ENCODE measurements around the gene KLRC2.
"Not testable (repeated sequence)": the region's sequence is repeated elsewhere in the genome, so short reads cannot be mapped to it uniquely, and the experiment has no call there.

The KLRC2 gene

DNA sequence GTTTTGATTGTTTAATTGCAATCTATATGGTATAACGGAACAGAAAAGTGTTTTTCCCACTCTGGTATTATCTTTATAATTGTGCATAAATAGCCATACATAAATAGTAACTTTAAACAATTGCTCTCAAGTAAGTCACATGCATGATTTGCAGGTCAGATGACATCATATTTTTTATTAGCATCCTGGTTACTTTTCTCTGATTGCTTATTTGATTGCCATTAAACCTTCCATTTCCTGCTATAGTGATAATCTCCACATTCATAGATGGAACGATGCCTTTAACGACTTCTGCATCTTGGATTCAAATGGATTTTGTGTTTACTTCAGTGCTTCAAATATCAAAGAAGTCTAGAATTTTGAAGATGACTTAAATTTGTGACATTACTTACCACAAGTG, 42.5 kb downstream of the KLRC2 start:
- H3K27me3 ChIP-seq (ENCODE audit: control insufficient read depth in 2 of 2, insufficient read depth in 2 of 2, low read length in 2 of 2): no peaks in the 10 kb centered on the region
- H3K4me3 ChIP-seq (ENCODE audit: low read length in 2 of 2): no peak overlapping the region
- H3K9me3 ChIP-seq (ENCODE audit: control insufficient read depth in 2 of 2, low read length in 2 of 2): no peaks in the 10 kb centered on the region
- no peaks in the 10 kb centered on the region for H3K36me3 ChIP-seq (ENCODE audit: control insufficient read depth in 2 of 2, insufficient read depth in 2 of 2, low read length in 2 of 2)
- H3K9ac ChIP-seq (ENCODE audit: low read depth in 1 of 2, low read length in 2 of 2): no peak overlapping the region
- no peak overlapping the region for H3K27ac ChIP-seq (ENCODE audit: low read depth in 2 of 2, low read length in 2 of 2)
- H3K4me1 ChIP-seq (ENCODE audit: control insufficient read depth in 2 of 2, insufficient read depth in 2 of 2, low read length in 2 of 2): peaks cover 8 to 10% of the 10 kb centered on the region in 2 donors

DNA sequence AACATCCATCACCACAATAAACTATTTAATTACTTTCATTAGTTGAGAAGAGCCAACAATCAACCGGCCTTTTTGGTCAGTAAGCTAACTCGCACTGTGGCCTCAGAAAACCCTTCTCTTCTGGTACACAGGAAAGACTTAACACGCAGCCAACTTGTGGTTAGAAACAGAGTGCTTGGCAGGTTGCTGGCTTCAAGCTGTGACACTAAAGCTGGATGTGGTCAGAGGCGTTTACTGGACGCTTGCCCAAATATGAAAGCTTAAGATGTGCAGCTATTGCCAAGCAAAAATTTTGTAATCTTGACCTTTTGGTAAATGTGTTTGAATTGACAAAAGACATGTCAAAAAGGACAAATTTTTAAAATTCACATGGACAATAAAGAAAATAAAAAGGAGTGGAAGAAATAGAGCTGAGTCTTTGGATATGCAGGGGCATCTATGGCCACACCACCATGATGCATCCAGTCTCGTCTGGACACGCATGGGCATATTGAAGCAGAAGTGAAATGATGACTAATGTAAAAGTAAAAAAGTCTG, 43.3 kb downstream of the KLRC2 start:
- H3K4me1 ChIP-seq (ENCODE audit: control insufficient read depth in 2 of 2, insufficient read depth in 2 of 2, low read length in 2 of 2): peaks cover 8 to 10% of the 10 kb centered on the region in 2 donors
- H3K27me3 ChIP-seq (ENCODE audit: control insufficient read depth in 2 of 2, insufficient read depth in 2 of 2, low read length in 2 of 2): no peaks in the 10 kb centered on the region
- no peak overlapping the region for H3K4me3 ChIP-seq (ENCODE audit: low read length in 2 of 2)
- H3K9ac ChIP-seq (ENCODE audit: low read depth in 1 of 2, low read length in 2 of 2): no peak overlapping the region
- no peaks in the 10 kb centered on the region for H3K9me3 ChIP-seq (ENCODE audit: control insufficient read depth in 2 of 2, low read length in 2 of 2)
- no peaks in the 10 kb centered on the region for H3K36me3 ChIP-seq (ENCODE audit: control insufficient read depth in 2 of 2, insufficient read depth in 2 of 2, low read length in 2 of 2)
- H3K27ac ChIP-seq (ENCODE audit: low read depth in 2 of 2, low read length in 2 of 2): no peak overlapping the region

DNA sequence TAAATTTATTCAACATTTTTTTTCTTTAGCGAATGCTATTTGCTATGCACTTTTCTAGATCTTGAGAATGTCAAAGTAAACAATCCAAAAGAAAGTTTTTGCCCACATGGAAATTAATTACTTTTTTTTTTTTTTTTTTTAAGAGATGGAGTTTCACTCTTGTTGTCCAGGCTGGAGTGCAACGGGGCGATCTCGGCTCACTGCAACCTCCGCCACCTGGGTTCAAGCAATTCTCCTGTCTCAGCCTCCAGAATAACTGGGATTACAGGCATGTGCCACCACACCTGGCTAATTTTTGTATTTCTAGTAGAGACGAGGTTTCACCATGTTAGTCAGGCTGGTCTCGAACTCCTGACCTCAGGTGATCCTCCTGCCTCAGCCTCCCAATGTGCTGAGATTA, 44.8 kb downstream of the KLRC2 start:
- not testable (repeated sequence) for H3K9me3 ChIP-seq (ENCODE audit: control insufficient read depth in 2 of 2, low read length in 2 of 2); H3K4me1 ChIP-seq (ENCODE audit: control insufficient read depth in 2 of 2, insufficient read depth in 2 of 2, low read length in 2 of 2); H3K27me3 ChIP-seq (ENCODE audit: control insufficient read depth in 2 of 2, insufficient read depth in 2 of 2, low read length in 2 of 2); H3K27ac ChIP-seq (ENCODE audit: low read depth in 2 of 2, low read length in 2 of 2); H3K4me3 ChIP-seq (ENCODE audit: low read length in 2 of 2); H3K9ac ChIP-seq (ENCODE audit: low read depth in 1 of 2, low read length in 2 of 2); H3K36me3 ChIP-seq (ENCODE audit: control insufficient read depth in 2 of 2, insufficient read depth in 2 of 2, low read length in 2 of 2)

DNA sequence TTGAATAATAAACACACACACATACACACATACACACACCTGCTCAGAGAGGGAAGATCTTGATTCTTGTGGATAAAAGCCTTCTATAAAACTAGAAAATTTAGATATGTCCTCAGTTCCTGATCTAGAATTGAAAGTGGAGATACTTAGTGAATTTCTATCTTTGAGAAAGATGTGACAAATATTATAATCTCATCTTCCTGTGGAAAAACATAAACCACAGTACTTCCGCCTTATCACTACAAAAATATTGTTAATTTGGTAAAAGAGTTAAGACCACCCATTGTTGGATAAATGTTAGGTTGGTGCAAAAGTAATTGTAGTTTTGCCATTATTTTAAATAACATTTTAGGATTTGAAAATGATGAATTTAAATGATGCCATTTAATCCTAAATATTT, 45.9 kb downstream of the KLRC2 start, which contains the start of gene KLRK1:
KLRK1 (minus strand) TSS at position 138 of the 400 bp plus-strand sequence. CDS start 1,231 bp downstream, outside the sequence.
- Histone ChIP-seq H3K27me3 (ENCODE audit: control insufficient read depth in 2 of 2, insufficient read depth in 2 of 2, low read length in 2 of 2) (no peaks in the 10 kb centered on the region), H3K27ac (ENCODE audit: low read depth in 2 of 2, low read length in 2 of 2) (no peak within 1 kb of the TSS), H3K36me3 (ENCODE audit: control insufficient read depth in 2 of 2, insufficient read depth in 2 of 2, low read length in 2 of 2) (no peaks in the 10 kb centered on the region), H3K9ac (ENCODE audit: low read depth in 1 of 2, low read length in 2 of 2) (no peak within 1 kb of the TSS), H3K4me3 (ENCODE audit: low read length in 2 of 2) (no peak within 1 kb of the TSS), H3K4me1 (ENCODE audit: control insufficient read depth in 2 of 2, insufficient read depth in 2 of 2, low read length in 2 of 2) (no peaks in the 10 kb centered on the region), H3K9me3 (ENCODE audit: control insufficient read depth in 2 of 2, low read length in 2 of 2) (no peaks in the 10 kb centered on the region)

DNA sequence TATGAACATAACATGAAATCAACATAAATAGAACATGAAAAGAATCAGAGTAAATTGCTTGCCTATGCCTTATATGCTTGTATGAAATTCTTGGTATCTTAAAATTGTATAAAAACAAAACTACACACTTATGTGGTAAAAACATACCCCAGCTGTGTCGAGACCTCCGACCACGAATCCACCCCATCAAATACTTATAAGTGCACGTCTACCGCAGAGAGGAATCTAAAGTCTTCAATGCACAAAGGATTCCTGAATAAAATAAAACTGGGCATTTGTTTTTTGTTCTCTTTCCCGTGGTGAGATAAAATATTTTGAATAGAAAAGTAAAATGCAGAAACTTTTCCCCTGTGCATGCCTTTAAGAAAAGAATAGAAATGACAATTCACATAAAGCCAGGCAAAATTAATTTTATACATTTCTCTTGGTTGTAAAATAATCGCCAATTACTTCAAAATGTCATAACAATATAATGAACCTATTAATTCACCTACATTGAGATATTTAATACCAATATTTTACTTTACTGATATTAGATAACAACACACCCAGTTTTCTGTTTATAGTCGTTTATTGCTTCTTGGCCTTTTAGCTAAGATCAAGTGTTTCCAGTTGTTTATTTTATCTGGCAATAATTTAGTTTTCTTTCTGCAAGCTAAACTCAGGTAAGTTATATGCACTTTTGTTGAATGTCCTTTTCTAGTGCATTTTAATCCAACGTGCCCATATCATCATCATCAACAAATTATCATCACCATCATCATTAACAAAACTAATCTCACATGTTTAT, 47.0 kb downstream of the KLRC2 start:
- no peaks in the 10 kb centered on the region for H3K27me3 ChIP-seq (ENCODE audit: control insufficient read depth in 2 of 2, insufficient read depth in 2 of 2, low read length in 2 of 2)
- no peak overlapping the region for H3K27ac ChIP-seq (ENCODE audit: low read depth in 2 of 2, low read length in 2 of 2)
- H3K36me3 ChIP-seq (ENCODE audit: control insufficient read depth in 2 of 2, insufficient read depth in 2 of 2, low read length in 2 of 2): no peaks in the 10 kb centered on the region
- H3K9me3 ChIP-seq (ENCODE audit: control insufficient read depth in 2 of 2, low read length in 2 of 2): no peaks in the 10 kb centered on the region
- no peaks in the 10 kb centered on the region for H3K4me1 ChIP-seq (ENCODE audit: control insufficient read depth in 2 of 2, insufficient read depth in 2 of 2, low read length in 2 of 2)
- no peak overlapping the region for H3K4me3 ChIP-seq (ENCODE audit: low read length in 2 of 2)
- H3K9ac ChIP-seq (ENCODE audit: low read depth in 1 of 2, low read length in 2 of 2): no peak overlapping the region

DNA sequence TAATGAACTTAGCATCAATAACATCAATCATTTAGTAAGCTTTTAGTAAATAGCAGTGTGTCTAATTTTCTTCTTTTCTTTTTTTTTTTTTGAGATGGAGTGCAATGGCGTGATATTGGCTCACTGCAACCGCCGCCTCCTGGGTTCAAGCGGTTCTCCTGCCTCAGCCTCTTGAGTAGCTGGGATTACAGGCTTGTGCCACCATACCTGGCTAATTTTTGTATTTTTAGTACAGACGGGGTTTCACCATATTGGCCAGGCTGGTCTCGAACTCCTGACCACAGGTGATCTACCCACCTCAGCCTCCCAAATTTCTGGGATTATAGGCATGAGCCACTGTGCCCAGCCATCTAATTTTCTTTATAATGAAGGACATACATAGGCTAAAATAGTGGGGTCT, 48.3 kb downstream of the KLRC2 start:
- H3K4me3 ChIP-seq (ENCODE audit: low read length in 2 of 2); H3K36me3 ChIP-seq (ENCODE audit: control insufficient read depth in 2 of 2, insufficient read depth in 2 of 2, low read length in 2 of 2); H3K9me3 ChIP-seq (ENCODE audit: control insufficient read depth in 2 of 2, low read length in 2 of 2); H3K27ac ChIP-seq (ENCODE audit: low read depth in 2 of 2, low read length in 2 of 2); H3K9ac ChIP-seq (ENCODE audit: low read depth in 1 of 2, low read length in 2 of 2); H3K27me3 ChIP-seq (ENCODE audit: control insufficient read depth in 2 of 2, insufficient read depth in 2 of 2, low read length in 2 of 2); H3K4me1 ChIP-seq (ENCODE audit: control insufficient read depth in 2 of 2, insufficient read depth in 2 of 2, low read length in 2 of 2): not testable (repeated sequence)

DNA sequence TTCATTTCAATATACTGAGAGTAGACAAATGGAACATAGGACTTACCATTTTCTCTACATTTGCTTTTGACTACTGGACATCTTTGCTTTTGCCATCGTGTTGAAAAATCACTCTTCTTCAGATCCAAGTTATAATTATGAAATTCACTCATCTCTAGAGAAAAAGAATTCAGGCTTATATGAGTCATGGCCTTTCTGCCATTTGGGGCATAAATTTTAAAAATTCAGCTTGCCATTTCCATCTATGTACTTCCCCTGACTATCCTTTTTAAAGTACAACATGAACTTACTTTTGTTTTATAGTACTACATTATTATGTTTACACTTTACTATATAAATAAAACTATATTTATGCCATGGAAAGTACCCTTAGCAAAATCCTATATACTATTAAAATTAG, 49.0 kb downstream of the KLRC2 start:
- Histone ChIP-seq H3K4me1 (ENCODE audit: control insufficient read depth in 2 of 2, insufficient read depth in 2 of 2, low read length in 2 of 2) (no peaks in the 10 kb centered on the region), H3K27me3 (ENCODE audit: control insufficient read depth in 2 of 2, insufficient read depth in 2 of 2, low read length in 2 of 2) (no peaks in the 10 kb centered on the region), H3K36me3 (ENCODE audit: control insufficient read depth in 2 of 2, insufficient read depth in 2 of 2, low read length in 2 of 2) (no peaks in the 10 kb centered on the region), H3K9me3 (ENCODE audit: control insufficient read depth in 2 of 2, low read length in 2 of 2) (no peaks in the 10 kb centered on the region), H3K9ac (ENCODE audit: low read depth in 1 of 2, low read length in 2 of 2) (no peak overlapping the region), H3K4me3 (ENCODE audit: low read length in 2 of 2) (no peak overlapping the region), H3K27ac (ENCODE audit: low read depth in 2 of 2, low read length in 2 of 2) (no peak overlapping the region)

DNA sequence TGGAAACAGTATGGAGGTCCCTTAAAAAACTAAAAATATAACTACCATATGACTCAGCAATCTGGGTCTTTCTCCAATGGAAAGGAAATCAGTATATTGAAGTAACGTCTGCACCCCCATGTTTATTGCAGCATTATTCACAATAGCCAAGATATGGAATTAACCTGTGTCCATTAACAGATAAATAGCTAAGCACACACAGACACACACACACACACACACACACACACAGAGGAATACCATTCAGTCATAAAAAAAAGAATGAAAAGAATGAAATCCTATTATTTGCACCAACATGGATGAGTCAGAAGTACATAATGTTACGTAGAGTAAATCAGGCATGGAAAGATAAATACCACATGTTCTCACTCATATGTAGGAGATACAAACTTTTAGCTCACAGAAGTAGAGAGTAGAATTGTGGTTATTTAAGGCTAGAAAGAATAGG, 50.6 kb downstream of the KLRC2 start:
- no peak overlapping the region for H3K9ac ChIP-seq (ENCODE audit: low read depth in 1 of 2, low read length in 2 of 2)
- no peaks in the 10 kb centered on the region for H3K9me3 ChIP-seq (ENCODE audit: control insufficient read depth in 2 of 2, low read length in 2 of 2)
- H3K36me3 ChIP-seq (ENCODE audit: control insufficient read depth in 2 of 2, insufficient read depth in 2 of 2, low read length in 2 of 2): no peaks in the 10 kb centered on the region
- no peak overlapping the region for H3K4me3 ChIP-seq (ENCODE audit: low read length in 2 of 2)
- H3K27ac ChIP-seq (ENCODE audit: low read depth in 2 of 2, low read length in 2 of 2): no peak overlapping the region
- H3K27me3 ChIP-seq (ENCODE audit: control insufficient read depth in 2 of 2, insufficient read depth in 2 of 2, low read length in 2 of 2): no peaks in the 10 kb centered on the region
- H3K4me1 ChIP-seq (ENCODE audit: control insufficient read depth in 2 of 2, insufficient read depth in 2 of 2, low read length in 2 of 2): no peaks in the 10 kb centered on the region

DNA sequence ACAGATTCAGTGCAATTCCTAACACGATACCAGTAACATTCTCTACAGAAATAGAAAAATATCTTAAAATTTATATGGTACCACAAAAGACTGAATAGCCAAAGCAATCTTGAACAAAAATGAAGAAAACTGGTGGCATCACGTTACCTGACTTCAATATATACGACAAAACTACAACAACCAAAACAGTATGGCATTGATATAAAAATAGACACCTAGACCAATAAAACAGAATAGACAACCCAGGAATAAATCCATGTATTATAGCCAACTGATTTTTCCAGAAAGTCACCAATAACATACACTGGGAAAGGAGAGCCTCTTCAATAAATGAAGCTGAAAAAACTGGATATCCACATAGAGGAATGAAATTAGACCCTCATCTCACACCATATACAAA, 51.6 kb downstream of the KLRC2 start:
- H3K36me3 ChIP-seq (ENCODE audit: control insufficient read depth in 2 of 2, insufficient read depth in 2 of 2, low read length in 2 of 2): no peaks in the 10 kb centered on the region
- H3K9ac ChIP-seq (ENCODE audit: low read depth in 1 of 2, low read length in 2 of 2): no peak overlapping the region
- no peaks in the 10 kb centered on the region for H3K4me1 ChIP-seq (ENCODE audit: control insufficient read depth in 2 of 2, insufficient read depth in 2 of 2, low read length in 2 of 2)
- H3K27me3 ChIP-seq (ENCODE audit: control insufficient read depth in 2 of 2, insufficient read depth in 2 of 2, low read length in 2 of 2): no peaks in the 10 kb centered on the region
- no peak overlapping the region for H3K4me3 ChIP-seq (ENCODE audit: low read length in 2 of 2)
- H3K9me3 ChIP-seq (ENCODE audit: control insufficient read depth in 2 of 2, low read length in 2 of 2): no peaks in the 10 kb centered on the region
- H3K27ac ChIP-seq (ENCODE audit: low read depth in 2 of 2, low read length in 2 of 2): no peak overlapping the region

DNA sequence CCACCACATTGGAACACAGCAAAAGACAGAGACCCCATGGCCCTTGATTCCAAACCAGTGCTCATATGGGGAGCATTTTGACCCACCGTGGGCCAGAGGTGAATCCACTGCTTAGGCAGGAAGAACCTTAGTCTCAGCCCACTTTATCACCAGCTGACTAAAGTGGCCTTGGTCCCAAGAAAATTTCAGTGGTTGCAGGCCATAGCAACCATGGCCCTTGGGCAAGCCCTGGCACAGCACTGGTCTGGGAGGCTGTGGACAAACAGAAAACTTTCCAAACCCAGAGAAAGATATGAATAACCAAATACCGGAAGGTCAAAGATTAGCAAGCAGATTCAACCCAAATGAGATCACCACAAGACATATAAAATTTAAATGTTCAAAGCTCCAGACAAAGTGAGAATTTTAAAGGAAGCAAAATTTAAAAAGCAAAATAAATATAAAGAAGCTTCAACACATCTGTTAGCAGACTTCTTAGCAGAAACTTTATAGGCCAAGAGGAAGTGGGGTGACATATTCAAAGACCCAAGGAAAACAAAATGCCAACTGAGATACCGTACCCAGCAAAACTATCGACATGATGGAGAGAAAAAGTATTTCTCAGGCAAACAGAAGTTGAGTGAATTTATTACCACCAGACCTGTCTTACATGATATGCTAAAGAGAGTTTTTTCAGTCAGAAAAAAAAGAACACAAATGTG, 53.7 kb downstream of the KLRC2 start:
- no peak overlapping the region for H3K9ac ChIP-seq (ENCODE audit: low read depth in 1 of 2, low read length in 2 of 2)
- no peaks in the 10 kb centered on the region for H3K27me3 ChIP-seq (ENCODE audit: control insufficient read depth in 2 of 2, insufficient read depth in 2 of 2, low read length in 2 of 2)
- no peak overlapping the region for H3K4me3 ChIP-seq (ENCODE audit: low read length in 2 of 2)
- no peaks in the 10 kb centered on the region for H3K4me1 ChIP-seq (ENCODE audit: control insufficient read depth in 2 of 2, insufficient read depth in 2 of 2, low read length in 2 of 2)
- H3K36me3 ChIP-seq (ENCODE audit: control insufficient read depth in 2 of 2, insufficient read depth in 2 of 2, low read length in 2 of 2): no peaks in the 10 kb centered on the region
- H3K27ac ChIP-seq (ENCODE audit: low read depth in 2 of 2, low read length in 2 of 2): peak overlapping the region in 1 of 2 donors; percentile 5
- no peaks in the 10 kb centered on the region for H3K9me3 ChIP-seq (ENCODE audit: control insufficient read depth in 2 of 2, low read length in 2 of 2)

Data from mucosa of rectum (tissue), 2 donors.